IMR-90 (cell line): ENCODE results near the gene XCR1. TPM values are rescaled to one million over a fixed set of nuclear protein-coding genes. Genes with fewer than 3 reads are reported as not detected.

Source experiments
- ATAC-seq: fragments of 200-7000 bp; cut with Tn5 transposase; 2 replicates; pipeline ENCODE4 v1.9.1; 2020; ENCODE audit warnings: low read depth, mild to moderate bottlenecking, moderate library complexity
- BruUV-seq: library from RNA; stranded (reverse); fragments of 400-500 nt; replicated peaks from 2 replicates; lab custom pipeline; 2021; lab: Mats Ljungman, UMichigan
- CTCF ChIA-PET: fragments of 300-600 bp; formaldehyde crosslinking; extraction: SDS; loops from one replicate; lab custom pipeline; 2021; ENCODE audit warnings: antibody characterized with exemption; lab: Yijun Ruan, JAX
- POLR2A ChIA-PET: fragments of 300-600 bp; sonication (Branson Sonifier 250); formaldehyde crosslinking; loops from one replicate; lab custom pipeline; 2022; ENCODE audit warnings: antibody characterized with exemption; ENCODE audit not compliant: unreplicated experiment; lab: Charles Lee
- DNase-seq: peaks from one replicate; pipeline ENCODE4 v3.0.0; 2013
- H2AFZ ChIP-seq: replicated peaks from 2 replicates; pipeline ENCODE3; 2013; ENCODE audit warnings: low read length, mild to moderate bottlenecking; ENCODE audit not compliant: poor library complexity
- H2AK5ac ChIP-seq: 2 replicates; pipeline ENCODE4 v1.6.1; 2013; ENCODE audit warnings: low read depth, low read length, inconsistent platforms
- H2AK9ac ChIP-seq: replicated peaks from 2 replicates; pipeline ENCODE3; 2013; ENCODE audit warnings: mild to moderate bottlenecking, low read depth, low read length, moderate library complexity; ENCODE audit not compliant: poor library complexity
- H2BK120ac ChIP-seq: 2 replicates; pipeline ENCODE4 v1.6.1; 2013; ENCODE audit warnings: low read depth, low read length, inconsistent platforms
- H2BK15ac ChIP-seq: 3 replicates; pipeline ENCODE4 v1.6.1; 2013; ENCODE audit warnings: low read depth, low read length, inconsistent platforms
- H2BK20ac ChIP-seq: 2 replicates; pipeline ENCODE4 v1.6.1; 2013; ENCODE audit warnings: low read depth, mild to moderate bottlenecking, inconsistent platforms, low read length, moderate library complexity
- H2BK5ac ChIP-seq: 2 replicates; pipeline ENCODE4 v1.6.1; 2013; ENCODE audit warnings: mild to moderate bottlenecking, low read depth, low read length, inconsistent platforms; ENCODE audit not compliant: poor library complexity, severe bottlenecking
- H3K14ac ChIP-seq: replicated peaks from 2 replicates; pipeline ENCODE4 v1.6.1; 2013; ENCODE audit warnings: low read depth, low read length, inconsistent platforms
- H3K18ac ChIP-seq: 2 replicates; pipeline ENCODE4 v1.6.1; 2013; ENCODE audit warnings: low read depth, low read length, control low read depth
- H3K23ac ChIP-seq: 2 replicates; pipeline ENCODE4 v1.6.1; 2013; ENCODE audit warnings: low read depth, low read length, inconsistent platforms
- H3K27ac ChIP-seq: 2 replicates; pipeline ENCODE4 v1.5.1; 2013; ENCODE audit warnings: mild to moderate bottlenecking, control low read depth, low read length; ENCODE audit not compliant: insufficient read depth
- H3K27me3 ChIP-seq: 2 replicates; pipeline ENCODE4 v1.6.1; 2013; ENCODE audit warnings: low read length; ENCODE audit not compliant: control insufficient read depth, insufficient read depth
- H3K36me3 ChIP-seq: 2 replicates; pipeline ENCODE4 v1.6.1; 2013; ENCODE audit warnings: low read length, mixed read lengths; ENCODE audit not compliant: control insufficient read depth, insufficient read depth
- H3K4ac ChIP-seq: 2 replicates; pipeline ENCODE4 v1.6.1; 2013; ENCODE audit warnings: low read depth, low read length, inconsistent platforms
- H3K4me1 ChIP-seq: 2 replicates; pipeline ENCODE4 v1.6.1; 2013; ENCODE audit warnings: low read length, mixed read lengths; ENCODE audit not compliant: control insufficient read depth, insufficient read depth
- H3K4me2 ChIP-seq: 2 replicates; pipeline ENCODE4 v1.6.1; 2013; ENCODE audit warnings: low read depth, mild to moderate bottlenecking, control low read depth, low read length, moderate library complexity
- H3K4me3 ChIP-seq: 2 replicates; pipeline ENCODE4 v1.5.1; 2013; ENCODE audit warnings: low read depth, mild to moderate bottlenecking, control low read depth, low read length, moderate library complexity; ENCODE audit not compliant: insufficient read depth
- H3K56ac ChIP-seq: 2 replicates; pipeline ENCODE4 v1.6.1; 2013; ENCODE audit warnings: low read length, inconsistent platforms; ENCODE audit not compliant: insufficient read depth; ENCODE audit errors: extremely low read depth
- H3K79me1 ChIP-seq, 2 experiments: 2 replicates each; pipeline ENCODE4 v1.6.1; 2013; ENCODE audit warnings: low read length in 2 of 2, inconsistent platforms in 1 of 2, low read depth in 1 of 2
- H3K9ac ChIP-seq: 2 replicates; pipeline ENCODE4 v1.6.1; 2013; ENCODE audit warnings: low read depth, low read length, control low read depth
- H3K9me1 ChIP-seq: 2 replicates; pipeline ENCODE4 v1.6.1; 2013; ENCODE audit warnings: low read length, inconsistent platforms; ENCODE audit not compliant: insufficient read depth
- H3K9me3 ChIP-seq: 2 replicates; pipeline ENCODE4 v1.6.1; 2013; ENCODE audit warnings: low read length; ENCODE audit not compliant: control insufficient read depth, insufficient read depth
- H4K20me1 ChIP-seq: 2 replicates; pipeline ENCODE4 v1.6.1; 2013; ENCODE audit warnings: low read length, inconsistent platforms; ENCODE audit not compliant: insufficient read depth
- H4K5ac ChIP-seq: 2 replicates; pipeline ENCODE4 v1.6.1; 2013; ENCODE audit warnings: mild to moderate bottlenecking, low read depth, low read length, control low read depth
- H4K8ac ChIP-seq, 2 experiments: 2 replicates each; pipeline ENCODE4 v1.6.1; 2013; ENCODE audit warnings: low read depth in 2 of 2, low read length in 2 of 2, control low read depth in 1 of 2, inconsistent platforms in 1 of 2
- H4K91ac ChIP-seq: 2 replicates; pipeline ENCODE4 v1.6.1; 2013; ENCODE audit warnings: low read depth, low read length, inconsistent platforms; ENCODE audit not compliant: insufficient read depth
- BHLHE40 ChIP-seq: fragments of 150-350 bp; IDR thresholded peaks from 2 replicates; pipeline ENCODE4 v1.6.1; 2016; ENCODE audit warnings: mild to moderate bottlenecking, low read depth, low read length
- CEBPB ChIP-seq: IDR thresholded peaks from 2 replicates; pipeline ENCODE4 v1.6.1; 2012; ENCODE audit warnings: low read depth, low read length, improper control_type of control experiment
- CHD1 ChIP-seq: IDR thresholded peaks from 2 replicates; pipeline ENCODE4 v1.6.1; 2012; ENCODE audit warnings: low read depth, low read length, improper control_type of control experiment
- ELK1 ChIP-seq: fragments of 150-350 bp; IDR thresholded peaks from 2 replicates; pipeline ENCODE4 v1.6.1; 2016; ENCODE audit warnings: low read depth, mild to moderate bottlenecking, low read length, moderate library complexity, borderline replicate concordance
- FOS ChIP-seq: fragments of 150-350 bp; IDR thresholded peaks from 2 replicates; pipeline ENCODE4 v1.6.1; 2016; ENCODE audit warnings: low read depth, low read length
- MAFK ChIP-seq: IDR thresholded peaks from 2 replicates; pipeline ENCODE4 v1.6.1; 2012; ENCODE audit warnings: low read depth, low read length, improper control_type of control experiment
- MAZ ChIP-seq: IDR thresholded peaks from 2 replicates; pipeline ENCODE4 v1.6.1; 2012; ENCODE audit warnings: low read depth, mild to moderate bottlenecking, low read length, improper control_type of control experiment, moderate library complexity, borderline replicate concordance
- MXI1 ChIP-seq: IDR thresholded peaks from 2 replicates; pipeline ENCODE4 v1.6.1; 2012; ENCODE audit warnings: low read depth, mild to moderate bottlenecking, low read length, moderate library complexity, borderline replicate concordance
- NFE2L2 ChIP-seq: fragments of 150-350 bp; IDR thresholded peaks from 2 replicates; pipeline ENCODE4 v1.6.1; 2016; ENCODE audit warnings: low read depth, mild to moderate bottlenecking, low read length
- POLR2A ChIP-seq: IDR thresholded peaks from 2 replicates; pipeline ENCODE4 v1.6.1; 2012; ENCODE audit warnings: mild to moderate bottlenecking, low read depth, low read length
- RAD21 ChIP-seq: IDR thresholded peaks from 2 replicates; pipeline ENCODE4 v1.6.1; 2012; ENCODE audit warnings: low read length, improper control_type of control experiment
- RCOR1 ChIP-seq: IDR thresholded peaks from 2 replicates; pipeline ENCODE4 v1.6.1; 2012; ENCODE audit warnings: mild to moderate bottlenecking, low read length, improper control_type of control experiment; ENCODE audit not compliant: insufficient replicate concordance
- RFX5 ChIP-seq: IDR thresholded peaks from 2 replicates; pipeline ENCODE4 v1.8.0; 2012; ENCODE audit warnings: low read depth, mild to moderate bottlenecking, low read length, moderate library complexity
- SMC3 ChIP-seq: fragments of 150-350 bp; IDR thresholded peaks from 2 replicates; pipeline ENCODE4 v1.6.1; 2016; ENCODE audit warnings: low read depth, mild to moderate bottlenecking, antibody characterized with exemption, low read length, moderate library complexity
- USF2 ChIP-seq: fragments of 150-350 bp; IDR thresholded peaks from 2 replicates; pipeline ENCODE4 v1.6.1; 2017; ENCODE audit warnings: mild to moderate bottlenecking, antibody characterized with exemption, low read length, low read depth
- WGBS, 2 experiments: methylation state at CpG; one replicate each; pipeline versions ENCODE4 v1.1.5 to v1.1.7; 2013; ENCODE audit warnings: missing lambda C conversion rate in 2 of 2; ENCODE audit not compliant: insufficient read length in 1 of 2; ENCODE audit errors: extremely low coverage in 2 of 2; 5-methylcytosine and 5-hydroxymethylcytosine counted together
- dilution Hi-C: fragments of 300-500 bp; cut with HindIII; formaldehyde crosslinking; loops from one replicate; pipeline ENCODE4 v1.14.3; 2018; ENCODE audit warnings: low sequenced_read_pairs; ENCODE audit not compliant: unreplicated experiment
- in situ Hi-C: fragments of 300-500 bp; cut with MboI; formaldehyde crosslinking; loops from 3 replicates; pipeline ENCODE4 v1.14.3; 2019; ENCODE audit warnings: low sequenced_read_pairs, inconsistent platforms, mixed read lengths
- intact Hi-C: fragments of 100-400 bp; cut with micrococcal nuclease; formaldehyde crosslinking; loops from 2 replicates; pipeline ENCODE4 v1.10.0; 2022
- polyA plus RNA-seq, 3 experiments: library from polyadenylated mRNA; depleted of rRNA; stranded (reverse); fragments of >200 nt; gene quantifications; 2 replicates each; pipeline ENCODE4 v1.2.3, GENCODE V29; 2012; ENCODE audit warnings: low replicate concordance in 1 of 3
- total RNA-seq: library from RNA; depleted of rRNA; stranded (reverse); fragments of >200 nt; gene quantifications from 2 replicates; pipeline ENCODE4 v1.2.3, GENCODE V29; 2012
- TF ChIP-seq, protein P1 (sequence below): conservative IDR thresholded peaks from 2 replicates; pipeline ENCODE4 v1.5.1; 2012; ENCODE audit warnings: mild to moderate bottlenecking, low read depth, low read length, improper control_type of control experiment

The XCR1 gene
- total and polyA plus RNA-seq, 2 of the 4 experiments (the other 2 are of a cell fraction) = not detected

DNA sequence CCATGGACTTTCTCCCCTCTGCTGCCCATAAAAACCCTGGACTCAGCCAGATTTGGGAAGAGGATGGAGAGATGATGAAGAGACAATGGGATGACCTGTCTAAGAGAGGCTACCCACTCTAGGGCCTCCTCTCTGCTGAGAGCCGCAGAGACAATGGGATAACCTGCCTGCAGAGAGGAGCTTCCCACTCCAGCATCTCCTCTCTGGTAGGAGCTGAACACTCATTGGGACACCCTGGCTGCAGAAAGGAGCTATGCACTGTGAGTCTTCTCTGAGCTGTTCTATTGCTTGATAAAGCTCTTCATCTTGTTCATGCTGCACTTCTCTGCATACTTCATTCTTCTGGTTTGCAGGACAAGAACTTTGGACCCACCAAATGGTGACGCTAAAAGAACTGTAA, 4.5 kb upstream of the XCR1 start:
- H3K4me2 ChIP-seq = no peak overlapping the region
- H2BK5ac ChIP-seq = no peak overlapping the region
- H3K9ac ChIP-seq = no peak overlapping the region
- TF ChIP-seq ELK1 (no peak), NFE2L2 (no peak), POLR2A (no peak), CEBPB (no peak), MXI1 (no peak), FOS (no peak), MAFK (no peak), RFX5 (no peak), RAD21 (no peak), USF2 (no peak), BHLHE40 (no peak), RCOR1 (no peak), MAZ (no peak), SMC3 (no peak), CHD1 (no peak)
- TF ChIP-seq, protein P1, sequence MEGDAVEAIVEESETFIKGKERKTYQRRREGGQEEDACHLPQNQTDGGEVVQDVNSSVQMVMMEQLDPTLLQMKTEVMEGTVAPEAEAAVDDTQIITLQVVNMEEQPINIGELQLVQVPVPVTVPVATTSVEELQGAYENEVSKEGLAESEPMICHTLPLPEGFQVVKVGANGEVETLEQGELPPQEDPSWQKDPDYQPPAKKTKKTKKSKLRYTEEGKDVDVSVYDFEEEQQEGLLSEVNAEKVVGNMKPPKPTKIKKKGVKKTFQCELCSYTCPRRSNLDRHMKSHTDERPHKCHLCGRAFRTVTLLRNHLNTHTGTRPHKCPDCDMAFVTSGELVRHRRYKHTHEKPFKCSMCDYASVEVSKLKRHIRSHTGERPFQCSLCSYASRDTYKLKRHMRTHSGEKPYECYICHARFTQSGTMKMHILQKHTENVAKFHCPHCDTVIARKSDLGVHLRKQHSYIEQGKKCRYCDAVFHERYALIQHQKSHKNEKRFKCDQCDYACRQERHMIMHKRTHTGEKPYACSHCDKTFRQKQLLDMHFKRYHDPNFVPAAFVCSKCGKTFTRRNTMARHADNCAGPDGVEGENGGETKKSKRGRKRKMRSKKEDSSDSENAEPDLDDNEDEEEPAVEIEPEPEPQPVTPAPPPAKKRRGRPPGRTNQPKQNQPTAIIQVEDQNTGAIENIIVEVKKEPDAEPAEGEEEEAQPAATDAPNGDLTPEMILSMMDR = no peak
- ATAC-seq (no peak), DNase-seq (no peak)
- H2AK5ac ChIP-seq = no peak overlapping the region
- in situ Hi-C loops = no loop called here
- dilution Hi-C loops = no loop called here
- H2BK15ac ChIP-seq = no peak overlapping the region
- H3K4ac ChIP-seq = no peak overlapping the region
- H2BK120ac ChIP-seq = no peak overlapping the region
- H3K9me3 ChIP-seq = peaks cover 9% of the 10 kb centered on the region
- H3K18ac ChIP-seq = no peak overlapping the region
- no peak overlapping the region for H2AK9ac ChIP-seq
- H3K36me3 ChIP-seq = no peaks in the 10 kb centered on the region
- no peaks in the 10 kb centered on the region; the same call in 1 of the 2 replicates for H3K9me1 ChIP-seq
- POLR2A ChIA-PET = no interaction called here
- H3K79me1 ChIP-seq = no peaks in the 10 kb centered on the region
- no peak overlapping the region for H3K4me3 ChIP-seq
- H3K56ac ChIP-seq = no peak overlapping the region
- no CpG with 5 or more reads among the region's 2 CpGs for WGBS, 2 experiments
- no peaks in the 10 kb centered on the region for H4K20me1 ChIP-seq
- H3K27me3 ChIP-seq = peaks cover 8% of the 10 kb centered on the region
- H3K23ac ChIP-seq = no peak overlapping the region
- H3K27ac ChIP-seq = no peak overlapping the region
- no peak overlapping the region for H4K5ac ChIP-seq
- no peak overlapping the region for H4K8ac ChIP-seq
- no peak overlapping the region for H4K91ac ChIP-seq
- BruUV-seq = no TSS peak
- no peak overlapping the region for H2BK20ac ChIP-seq
- no peaks in the 10 kb centered on the region for H3K4me1 ChIP-seq
- intact Hi-C loops = no loop called here
- no peak overlapping the region for H2AFZ ChIP-seq
- H3K14ac ChIP-seq = no peak overlapping the region
- CTCF ChIA-PET = no interaction called here
